ENCODE measurements around the gene GRM4.
"Not testable (repeated sequence)": the region's sequence is repeated elsewhere in the genome, so short reads cannot be mapped to it uniquely, and the experiment has no call there.

GRM4 gene

GRCh38 chr6:34146021-34146782 lies at the start of gene GRM4:
Gene GRM4 (minus strand): TSS chr6:34146087. CDS start chr6:34133496, 12,591 bp downstream.
- no peaks in the 10 kb centered on the region for H3K9me3 Mint-ChIP-seq
- H3K27me3 Mint-ChIP-seq (ENCODE audit: low read depth), result peaks cover 81% of the 10 kb centered on the region
- H3K27ac Mint-ChIP-seq, result no peak within 1 kb of the TSS
- no peaks in the 10 kb centered on the region for H3K4me1 Mint-ChIP-seq (ENCODE audit: low read depth)
- H3K4me3 Mint-ChIP-seq, result peak within 1 kb of the TSS; percentile 40
- no peaks in the 10 kb centered on the region for H3K36me3 Mint-ChIP-seq (ENCODE audit: low read depth)

- no peak overlapping the region for H3K27ac Mint-ChIP-seq
Observed at GRCh38 chr6:34194772-34195171, 48.9 kb upstream of the GRM4 start.

GRCh38 chr6:34190504-34191122 lies 44.7 kb upstream of the GRM4 start:
- Mint-ChIP-seq H3K27me3 (ENCODE audit: low read depth) (peaks cover 8% of the 10 kb centered on the region), H3K4me3 (no peak overlapping the region), H3K27ac (no peak overlapping the region), H3K4me1 (ENCODE audit: low read depth) (no peaks in the 10 kb centered on the region), H3K9me3 (no peaks in the 10 kb centered on the region), H3K36me3 (ENCODE audit: low read depth) (no peaks in the 10 kb centered on the region)

More at GRCh38 chr6:34194772-34195171, 48.9 kb upstream of the GRM4 start:
- peaks cover 14% of the 10 kb centered on the region for H3K27me3 Mint-ChIP-seq (ENCODE audit: low read depth)
- no peaks in the 10 kb centered on the region for H3K9me3 Mint-ChIP-seq
- H3K36me3 Mint-ChIP-seq (ENCODE audit: low read depth), result no peaks in the 10 kb centered on the region
- peaks cover 4% of the 10 kb centered on the region for H3K4me1 Mint-ChIP-seq (ENCODE audit: low read depth)
- H3K4me3 Mint-ChIP-seq, result no peak overlapping the region

- H3K27me3 Mint-ChIP-seq (ENCODE audit: low read depth), result peaks cover 4% of the 10 kb centered on the region
- H3K4me1 Mint-ChIP-seq (ENCODE audit: low read depth), result no peaks in the 10 kb centered on the region
- H3K4me3 Mint-ChIP-seq, result no peak overlapping the region
- H3K9me3 Mint-ChIP-seq, result no peaks in the 10 kb centered on the region
- H3K27ac Mint-ChIP-seq, result no peak overlapping the region
- no peaks in the 10 kb centered on the region for H3K36me3 Mint-ChIP-seq (ENCODE audit: low read depth)
Observed at GRCh38 chr6:34189806-34190503, 44.1 kb upstream of the GRM4 start.

GRCh38 chr6:34184726-34185125 lies 38.8 kb upstream of the GRM4 start:
- Mint-ChIP-seq H3K9me3 (peaks cover 14% of the 10 kb centered on the region), H3K4me1 (ENCODE audit: low read depth) (peaks cover 13% of the 10 kb centered on the region)
- H3K27me3 Mint-ChIP-seq (ENCODE audit: low read depth); H3K36me3 Mint-ChIP-seq (ENCODE audit: low read depth); H3K4me3 Mint-ChIP-seq; H3K27ac Mint-ChIP-seq: not testable (repeated sequence)

GRCh38 chr6:34182751-34183531 lies 37.1 kb upstream of the GRM4 start:
- peak overlapping the region; percentile 77 for H3K27ac Mint-ChIP-seq
- H3K4me1 Mint-ChIP-seq (ENCODE audit: low read depth), result peaks cover 13% of the 10 kb centered on the region
- peak overlapping the region; percentile 61 for H3K4me3 Mint-ChIP-seq
- H3K36me3 Mint-ChIP-seq (ENCODE audit: low read depth), result peaks cover 8% of the 10 kb centered on the region
- peaks cover 14% of the 10 kb centered on the region for H3K9me3 Mint-ChIP-seq
- no peaks in the 10 kb centered on the region for H3K27me3 Mint-ChIP-seq (ENCODE audit: low read depth)

- H3K9me3 Mint-ChIP-seq, result peaks cover 14% of the 10 kb centered on the region
- H3K27me3 Mint-ChIP-seq (ENCODE audit: low read depth), result no peaks in the 10 kb centered on the region
- H3K36me3 Mint-ChIP-seq (ENCODE audit: low read depth), result peaks cover 8% of the 10 kb centered on the region
- H3K4me3 Mint-ChIP-seq, result no peak overlapping the region
- H3K27ac Mint-ChIP-seq, result no peak overlapping the region
- peaks cover 13% of the 10 kb centered on the region for H3K4me1 Mint-ChIP-seq (ENCODE audit: low read depth)
Observed at GRCh38 chr6:34181908-34182307, 36.0 kb upstream of the GRM4 start.

GRCh38 chr6:34179106-34179720 lies 33.3 kb upstream of the GRM4 start:
- H3K27me3 Mint-ChIP-seq (ENCODE audit: low read depth), result no peaks in the 10 kb centered on the region
- no peak overlapping the region for H3K27ac Mint-ChIP-seq
- H3K36me3 Mint-ChIP-seq (ENCODE audit: low read depth), result peaks cover 8% of the 10 kb centered on the region
- H3K4me3 Mint-ChIP-seq, result no peak overlapping the region
- peaks cover 14% of the 10 kb centered on the region for H3K9me3 Mint-ChIP-seq
- peaks cover 13% of the 10 kb centered on the region for H3K4me1 Mint-ChIP-seq (ENCODE audit: low read depth)

- Mint-ChIP-seq H3K4me3 (no peak overlapping the region), H3K9me3 (peaks cover 11% of the 10 kb centered on the region), H3K4me1 (ENCODE audit: low read depth) (peaks cover 11% of the 10 kb centered on the region), H3K27ac (no peak overlapping the region), H3K27me3 (ENCODE audit: low read depth) (no peaks in the 10 kb centered on the region), H3K36me3 (ENCODE audit: low read depth) (peaks cover 6% of the 10 kb centered on the region)
Observed at GRCh38 chr6:34178357-34179105, 32.6 kb upstream of the GRM4 start.

- Mint-ChIP-seq H3K27ac (no peak overlapping the region), H3K4me3 (no peak overlapping the region)
Observed at GRCh38 chr6:34177181-34177591, 31.3 kb upstream of the GRM4 start.

GRCh38 chr6:34176261-34177031 lies 30.6 kb upstream of the GRM4 start:
- Mint-ChIP-seq H3K36me3 (ENCODE audit: low read depth) (no peaks in the 10 kb centered on the region), H3K27me3 (ENCODE audit: low read depth) (peaks cover 5% of the 10 kb centered on the region), H3K4me3 (no peak overlapping the region), H3K9me3 (no peaks in the 10 kb centered on the region), H3K4me1 (ENCODE audit: low read depth) (no peaks in the 10 kb centered on the region), H3K27ac (no peak overlapping the region)

More at GRCh38 chr6:34177181-34177591, 31.3 kb upstream of the GRM4 start:
- Mint-ChIP-seq H3K27me3 (ENCODE audit: low read depth) (no peaks in the 10 kb centered on the region), H3K4me1 (ENCODE audit: low read depth) (no peaks in the 10 kb centered on the region), H3K36me3 (ENCODE audit: low read depth) (no peaks in the 10 kb centered on the region), H3K9me3 (no peaks in the 10 kb centered on the region)

- Mint-ChIP-seq H3K27me3 (ENCODE audit: low read depth) (peaks cover 13% of the 10 kb centered on the region), H3K36me3 (ENCODE audit: low read depth) (no peaks in the 10 kb centered on the region), H3K27ac (no peak overlapping the region), H3K9me3 (no peaks in the 10 kb centered on the region), H3K4me3 (no peak overlapping the region), H3K4me1 (ENCODE audit: low read depth) (no peaks in the 10 kb centered on the region)
Observed at GRCh38 chr6:34174846-34175399, 29.0 kb upstream of the GRM4 start.

All from T-helper 1 cell treated with Interleukin-12 subunit alpha and Interleukin-12 subunit beta and Interleukin-4 antibody, amounts not matched to agents 30 μg/mL and 1 μg/mL, for 36 hours (primary cell).